Esophagus mucosa (tissue), 1 donor: Measurements from ENCODE around the gene RTN4R. TPM values are rescaled to one million over a fixed set of nuclear protein-coding genes. Genes with fewer than 3 reads are reported as not detected.

Source experiments
- ATAC-seq: fragments of 200-7000 bp; cut with Tn5 transposase; one replicate; pipeline ENCODE4 v1.9.1; 2020
- total RNA-seq: library from RNA; stranded (reverse); gene quantifications from one replicate; pipeline ENCODE4 v1.2.4, GENCODE V29; 2023
- donor health status: DM: yes; HTN: yes; CAD: no.

The RTN4R gene
- total RNA-seq, 1 donor from 2014 or later, result 3.9 TPM

GRCh38 chr22:20241579-20242392 is 26.3 kb downstream of the RTN4R start:
- ATAC-seq, result peak; percentile 49

DNA sequence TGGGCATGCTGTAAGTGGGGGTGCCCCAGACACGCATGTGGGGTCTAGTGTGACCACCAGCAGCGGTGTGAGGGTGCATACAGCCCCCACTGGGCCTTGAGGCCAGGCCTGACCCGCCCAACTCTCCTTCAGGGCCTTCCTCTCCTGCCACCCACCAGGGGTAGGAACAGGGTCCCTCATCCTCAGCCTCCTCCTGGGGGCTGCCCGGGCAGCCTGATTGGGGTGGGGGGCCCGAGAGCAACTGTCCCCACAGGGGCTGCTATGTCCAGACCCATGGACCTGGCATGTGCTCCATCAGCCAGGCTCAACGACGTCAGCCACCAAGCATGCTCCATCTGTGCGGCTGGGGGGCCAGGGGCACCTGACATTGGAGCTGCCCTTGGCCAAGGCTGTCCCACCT is 27.2 kb downstream of the RTN4R start:
- ATAC-seq, result no peak

GRCh38 chr22:20240447-20240764 is 27.7 kb downstream of the RTN4R start:
- ATAC-seq, result no peak

GRCh38 chr22:20239676-20240446 is 28.3 kb downstream of the RTN4R start:
- ATAC-seq, result no peak

GRCh38 chr22:20238901-20239675 is 29.0 kb downstream of the RTN4R start:
- no peak for ATAC-seq

DNA sequence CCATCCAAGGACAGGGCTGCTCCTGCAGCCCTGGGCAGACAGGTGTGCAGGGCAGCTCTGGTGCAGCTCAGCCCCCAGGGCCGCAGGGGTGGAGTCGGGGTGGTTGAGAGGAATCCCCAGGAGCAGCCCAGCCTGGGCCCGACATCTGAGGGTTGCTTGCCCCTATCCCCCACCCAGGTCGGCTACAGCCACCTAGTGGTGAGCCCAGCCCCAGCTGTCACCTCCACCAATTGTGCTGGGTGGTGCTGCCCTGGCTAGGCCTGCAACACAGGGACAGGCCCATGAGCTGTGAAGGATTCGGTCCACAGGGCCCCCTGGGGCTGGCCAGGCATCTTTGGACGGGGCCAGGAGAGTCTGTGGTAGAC is 29.6 kb downstream of the RTN4R start:
- peak; percentile 7 for ATAC-seq

DNA sequence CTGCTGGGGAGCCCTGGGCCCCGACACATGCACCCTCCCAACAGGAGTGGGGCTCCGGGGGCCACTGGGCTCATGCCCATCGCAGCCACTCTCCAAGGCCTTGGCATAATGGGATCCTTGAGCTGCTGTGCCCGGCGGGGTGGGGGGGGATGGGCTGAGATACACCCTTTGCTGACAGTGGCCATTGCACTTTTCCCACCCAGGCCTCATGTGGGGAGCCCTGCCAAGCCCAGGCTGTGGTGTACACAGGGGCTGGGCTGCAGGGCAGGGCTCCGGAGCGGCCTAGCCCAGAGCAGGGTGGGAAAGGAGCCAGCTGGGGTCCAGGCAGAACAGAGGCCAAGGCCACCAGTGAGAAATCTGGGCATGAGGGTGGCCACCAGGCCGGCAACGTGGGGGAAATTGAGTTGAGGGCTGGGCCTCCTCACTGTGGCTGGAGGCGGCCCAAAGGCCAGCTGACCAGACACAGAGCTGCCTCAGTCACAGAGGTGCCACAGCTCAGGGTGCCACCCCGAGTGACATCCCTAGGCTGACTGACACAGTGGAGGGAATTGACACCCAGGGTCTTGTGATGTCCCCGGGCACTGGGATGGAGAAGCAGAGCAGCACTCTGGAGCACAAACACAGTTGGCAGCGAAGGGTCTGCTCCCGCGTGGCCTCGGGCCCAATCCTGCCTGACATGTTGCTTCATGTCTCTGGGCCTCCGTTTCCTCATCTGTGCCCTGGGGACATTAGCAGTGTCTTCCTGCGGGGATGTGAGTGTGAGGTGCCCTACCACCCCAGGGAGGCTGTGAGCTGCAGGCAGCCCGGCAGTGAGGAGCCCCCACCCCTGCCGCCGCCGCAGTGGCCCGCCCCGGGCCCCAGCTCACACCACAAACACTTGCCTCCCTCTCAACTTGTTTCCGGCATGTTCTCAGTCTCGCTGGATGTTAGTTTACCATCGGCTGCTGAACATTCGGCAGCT is 30.4 kb downstream of the RTN4R start:
- no peak for ATAC-seq

GRCh38 chr22:20236052-20236717 is 31.9 kb downstream of the RTN4R start:
- no peak for ATAC-seq

GRCh38 chr22:20235389-20235991 is 32.6 kb downstream of the RTN4R start:
- ATAC-seq, result no peak

GRCh38 chr22:20234760-20235388 is 33.2 kb downstream of the RTN4R start:
- no peak for ATAC-seq

DNA sequence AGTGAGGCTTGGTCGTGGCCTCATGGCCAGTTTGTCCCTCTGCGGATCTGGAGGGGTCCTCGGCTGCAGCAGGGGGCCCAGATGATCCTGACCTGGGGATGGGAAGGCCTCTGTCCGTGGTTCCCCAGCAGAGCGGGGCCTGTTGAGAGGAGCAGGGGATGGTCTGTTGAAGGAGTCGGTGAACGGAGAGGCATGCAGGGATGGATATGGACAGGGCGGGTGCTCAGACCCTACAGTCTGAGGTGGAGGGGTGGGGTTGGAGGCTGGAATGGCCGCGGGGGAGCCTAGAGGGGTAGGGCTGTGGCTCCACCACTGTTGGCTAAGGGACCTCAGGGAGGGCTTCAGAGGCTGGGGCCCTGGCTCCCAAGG is 33.8 kb downstream of the RTN4R start:
- no peak for ATAC-seq

DNA sequence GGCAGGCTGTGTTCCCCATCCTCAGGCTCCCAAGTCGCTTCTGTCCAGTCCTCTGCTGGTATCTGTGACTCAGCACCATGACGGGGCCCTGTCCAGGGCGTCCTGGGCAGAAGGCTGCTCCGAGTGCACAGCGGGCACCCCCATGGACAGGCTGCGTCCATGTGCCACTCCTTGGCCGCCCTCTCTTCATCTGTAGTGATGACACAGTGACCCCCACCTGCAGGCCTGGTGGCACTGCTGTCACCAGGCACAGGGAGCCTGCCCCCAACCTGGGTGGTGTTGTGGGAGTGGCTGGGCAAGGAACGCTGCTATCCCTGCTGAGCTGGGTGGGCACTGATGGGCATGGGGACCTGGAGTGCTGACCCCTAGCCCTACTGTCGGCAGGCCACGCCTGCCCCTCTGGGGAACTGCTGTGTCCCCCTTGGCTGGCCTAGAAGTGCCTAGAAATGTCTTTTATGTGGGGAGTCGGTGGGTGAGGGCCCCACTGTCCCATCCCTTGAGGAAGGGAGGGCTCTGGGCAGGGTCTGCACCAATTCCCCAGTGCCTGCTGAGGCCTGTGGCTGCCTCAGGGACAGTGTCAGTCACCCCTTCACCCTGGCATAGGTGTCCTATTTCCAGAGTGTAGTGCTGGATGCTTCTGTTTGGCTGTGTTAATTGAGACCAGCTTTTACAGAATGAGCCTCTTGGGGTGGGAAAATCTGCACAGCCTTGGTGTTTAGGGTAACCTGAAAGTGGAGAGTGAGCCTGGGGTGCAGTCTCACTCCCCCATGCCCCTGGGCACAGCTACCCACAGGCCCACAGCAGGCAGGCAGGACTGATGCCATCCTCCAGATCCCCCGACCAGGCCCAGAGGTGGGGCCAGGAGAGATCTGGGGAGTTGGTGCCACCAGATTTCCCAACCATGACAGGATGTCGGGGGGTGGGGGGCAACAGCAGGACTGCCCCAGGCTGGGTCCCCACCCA is 34.5 kb downstream of the RTN4R start:
- ATAC-seq, result no peak

DNA sequence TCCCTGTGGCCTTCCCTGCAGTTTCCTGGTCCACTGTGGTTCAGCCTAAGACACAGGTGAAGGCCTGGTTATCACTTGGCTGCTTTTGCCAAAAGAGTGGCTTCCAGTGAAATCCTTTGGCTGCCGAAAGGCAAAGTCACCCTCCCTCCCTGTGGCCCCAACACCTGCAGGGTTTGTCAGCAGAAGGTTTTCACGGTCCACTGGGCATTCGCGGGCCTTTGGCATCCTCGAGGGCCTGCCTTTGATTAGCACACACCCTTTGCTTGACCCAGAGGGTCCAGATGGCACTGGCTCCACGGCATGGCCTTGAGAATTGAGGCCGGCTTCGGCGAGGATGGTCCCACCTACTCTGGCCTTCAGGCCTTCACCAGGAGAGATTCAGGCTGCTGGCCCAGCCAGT is 35.3 kb downstream of the RTN4R start:
- ATAC-seq, result no peak

DNA sequence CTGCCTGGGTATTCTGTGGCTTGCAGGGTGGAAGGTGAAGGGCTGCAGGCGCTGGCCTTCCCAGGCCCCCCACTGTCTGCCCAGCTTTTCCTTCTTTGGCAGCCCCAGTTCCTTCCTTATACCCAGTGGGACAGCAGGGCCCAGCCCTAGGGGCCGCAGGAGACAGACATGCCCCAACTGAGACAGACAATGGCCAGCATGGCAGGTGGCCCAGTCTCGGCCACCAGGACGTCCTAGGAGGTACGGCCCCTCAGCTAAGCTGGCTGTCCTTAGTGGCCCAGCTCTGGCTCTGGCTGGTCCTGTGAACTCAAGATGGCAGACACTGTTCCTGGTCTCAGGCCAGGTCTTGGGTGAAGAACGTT is 35.9 kb downstream of the RTN4R start:
- ATAC-seq, result no peak

DNA sequence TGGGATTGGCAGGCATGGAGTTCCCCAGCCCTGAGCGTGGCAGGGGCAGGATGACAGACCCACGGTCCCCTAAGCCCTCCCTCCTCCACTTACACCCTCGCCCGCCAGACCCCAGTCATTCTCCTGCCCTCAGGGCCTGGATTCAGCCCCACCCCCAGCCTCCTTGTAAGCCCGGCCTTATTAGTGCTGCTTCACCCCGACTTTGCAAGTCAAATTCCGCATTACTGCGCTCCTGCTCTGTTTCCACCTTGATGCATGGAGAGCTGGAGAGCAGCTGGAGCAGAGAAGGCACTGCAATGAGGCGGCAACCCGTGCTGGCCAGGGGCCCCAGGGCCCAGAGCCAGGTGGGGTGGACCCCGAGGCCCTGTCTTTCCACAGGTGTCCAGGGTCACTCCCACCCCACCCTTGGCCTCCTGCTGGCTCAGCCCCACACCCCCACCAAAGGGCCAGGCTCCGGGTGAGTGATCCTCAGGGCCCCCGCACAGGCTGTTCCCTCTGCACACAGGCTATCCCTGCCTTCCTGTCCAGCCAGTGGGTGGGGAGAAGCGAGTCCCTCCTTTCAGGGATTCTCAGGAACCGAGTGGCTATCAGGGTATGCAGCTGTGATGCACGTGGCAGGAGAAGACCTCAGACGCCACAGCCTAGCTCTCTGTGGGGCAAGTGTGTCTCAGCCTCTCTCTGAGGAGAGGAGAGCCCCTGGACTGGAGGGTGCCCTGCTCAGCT is 36.4 kb downstream of the RTN4R start:
- ATAC-seq, result no peak

- ATAC-seq, result no peak
These were observed 37.2 kb downstream of the RTN4R start for GRCh38 chr22:20230777-20231420.

DNA sequence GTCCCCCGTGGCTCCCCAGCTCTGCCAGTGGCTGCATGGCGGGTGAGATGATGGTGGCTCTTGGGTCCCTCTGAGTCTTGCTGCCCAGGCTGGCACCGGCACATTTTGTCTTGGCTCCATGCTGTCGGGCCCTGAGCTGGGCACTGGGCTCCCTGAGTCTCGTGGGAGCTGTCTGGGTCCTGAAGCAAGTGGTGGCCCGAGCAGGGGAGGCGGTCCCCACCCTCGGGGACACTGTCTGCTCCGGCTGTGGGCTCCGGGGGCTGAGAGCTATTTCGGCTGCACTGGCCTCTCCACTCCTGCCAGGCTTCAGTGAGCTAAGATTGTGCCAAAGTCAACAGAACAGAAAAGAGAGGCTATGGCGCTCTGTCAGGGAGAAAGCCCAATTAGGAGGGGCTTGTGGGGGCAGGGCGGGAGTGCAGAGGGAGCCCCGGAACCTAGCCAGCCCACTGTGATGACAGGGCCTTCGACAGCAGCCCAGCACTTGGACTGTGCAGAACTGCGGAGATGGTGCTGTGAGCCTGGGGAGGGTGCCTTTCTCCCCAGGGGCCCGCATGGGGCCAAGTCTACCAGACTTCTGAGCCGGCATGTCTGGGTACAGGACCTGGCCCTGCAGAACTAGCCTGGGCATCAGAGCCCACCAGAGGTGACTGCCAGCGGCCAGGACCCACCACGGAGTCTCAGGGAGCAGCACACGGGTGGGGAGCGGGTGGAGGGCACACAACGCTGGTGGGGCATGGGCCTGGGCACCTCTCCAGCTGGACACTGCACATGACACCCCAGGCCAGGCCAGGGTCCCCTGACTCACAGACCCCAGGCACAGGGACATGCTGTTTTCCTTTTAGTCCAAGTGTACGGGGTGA is 38.0 kb downstream of the RTN4R start:
- no peak for ATAC-seq

GRCh38 chr22:20228939-20229272 is 39.2 kb downstream of the RTN4R start:
- ATAC-seq, result no peak
